C4-2B (cell line): Measurements from ENCODE around the gene KIF26B.

Source experiments
- ZFX ChIP-seq: fragments of 450-650 bp; IDR thresholded peaks from 2 replicates; pipeline ENCODE4 v1.6.1; 2017
- TF ChIP-seq, protein P1 (sequence below): fragments of 450-650 bp; conservative IDR thresholded peaks from 2 replicates; pipeline ENCODE4 v1.5.1; 2017; ENCODE audit warnings: mild to moderate bottlenecking

DNA sequence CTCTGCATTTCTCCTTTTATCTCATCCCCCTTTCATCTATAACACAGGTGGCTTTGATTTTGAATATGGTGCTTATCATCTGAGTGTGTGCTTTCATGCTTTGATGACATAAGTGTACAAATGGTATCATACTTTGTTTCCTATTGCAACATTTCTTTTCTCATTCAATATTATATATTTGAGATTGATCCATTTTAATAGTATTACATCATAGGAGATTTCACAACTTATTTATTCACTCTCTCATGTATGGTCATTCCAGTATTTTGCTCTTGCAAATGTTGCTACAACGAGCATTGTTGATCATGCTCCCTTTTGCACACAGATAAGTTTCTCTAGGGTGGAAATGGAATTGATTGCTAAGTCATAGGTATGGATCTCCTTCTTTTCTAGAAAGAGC is 302.8 kb downstream of the KIF26B start:
- TF ChIP-seq, protein P1, sequence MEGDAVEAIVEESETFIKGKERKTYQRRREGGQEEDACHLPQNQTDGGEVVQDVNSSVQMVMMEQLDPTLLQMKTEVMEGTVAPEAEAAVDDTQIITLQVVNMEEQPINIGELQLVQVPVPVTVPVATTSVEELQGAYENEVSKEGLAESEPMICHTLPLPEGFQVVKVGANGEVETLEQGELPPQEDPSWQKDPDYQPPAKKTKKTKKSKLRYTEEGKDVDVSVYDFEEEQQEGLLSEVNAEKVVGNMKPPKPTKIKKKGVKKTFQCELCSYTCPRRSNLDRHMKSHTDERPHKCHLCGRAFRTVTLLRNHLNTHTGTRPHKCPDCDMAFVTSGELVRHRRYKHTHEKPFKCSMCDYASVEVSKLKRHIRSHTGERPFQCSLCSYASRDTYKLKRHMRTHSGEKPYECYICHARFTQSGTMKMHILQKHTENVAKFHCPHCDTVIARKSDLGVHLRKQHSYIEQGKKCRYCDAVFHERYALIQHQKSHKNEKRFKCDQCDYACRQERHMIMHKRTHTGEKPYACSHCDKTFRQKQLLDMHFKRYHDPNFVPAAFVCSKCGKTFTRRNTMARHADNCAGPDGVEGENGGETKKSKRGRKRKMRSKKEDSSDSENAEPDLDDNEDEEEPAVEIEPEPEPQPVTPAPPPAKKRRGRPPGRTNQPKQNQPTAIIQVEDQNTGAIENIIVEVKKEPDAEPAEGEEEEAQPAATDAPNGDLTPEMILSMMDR: no peak
- TF ChIP-seq ZFX: no peak
